ENCODE results near the gene OMP. TPM values are rescaled to one million over a fixed set of nuclear protein-coding genes. Genes with fewer than 3 reads are reported as not detected.

The OMP gene
- total RNA-seq, 1 experiment from 2014 or later = not detected

DNA sequence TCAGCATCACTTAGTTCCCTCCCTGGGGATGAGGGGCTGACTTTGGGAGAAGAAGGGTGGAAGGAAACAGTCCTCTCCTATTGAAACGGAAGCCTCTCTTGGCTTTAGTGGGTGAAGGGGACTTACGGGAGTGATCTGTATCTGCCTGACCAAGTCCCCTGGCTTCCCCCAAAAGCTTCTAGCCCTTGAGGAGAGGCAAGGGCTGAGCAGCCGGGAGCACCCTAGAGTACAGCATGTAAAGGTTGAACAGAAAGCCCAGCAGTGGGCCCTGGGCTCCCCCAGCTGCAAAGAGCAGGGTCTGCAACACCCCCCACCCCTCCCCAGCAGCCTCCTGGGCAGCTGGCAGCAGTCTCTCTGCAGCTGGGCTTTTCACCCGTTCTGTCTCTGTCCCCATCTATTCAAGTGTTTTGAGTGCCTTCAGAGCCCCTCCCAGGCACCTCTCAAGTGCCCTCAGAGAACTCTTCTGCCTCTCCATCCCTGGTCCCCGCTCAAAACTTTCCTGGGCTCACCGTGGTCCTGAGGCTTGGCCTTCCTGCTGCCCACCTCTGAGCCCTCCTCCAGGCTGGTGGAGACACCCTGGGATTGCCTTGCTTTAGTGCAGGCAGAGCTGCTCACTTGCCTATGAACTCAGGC is 33.2 kb upstream of the OMP start:
- DNase-seq (ENCODE audit: low spot score) (no peak), ATAC-seq (no peak)
- ChIA-PET CTCF (interaction anchor here (0.8 to 1.6 kb wide), 2 partner anchors 22 to 45 kb away, joined by 6 read pairs; no protein-coding TSS in a partner anchor), POLR2A (no interaction called here)
- Mint-ChIP-seq H3K27me3 (ENCODE audit: low read depth) (peaks cover 17% of the 10 kb centered on the region), H3K4me3 (no peak overlapping the region), H3K4me1 (peaks cover 26% of the 10 kb centered on the region), H3K36me3 (no peaks in the 10 kb centered on the region), H3K27ac (no peak overlapping the region), H3K9me3 (no peaks in the 10 kb centered on the region)
- TF ChIP-seq ZNF121 (CRISPR knock-in tag; IDR thresholded peaks at IDR 0.05) (no peak), FOXJ3 (CRISPR knock-in tag; IDR thresholded peaks at IDR 0.05; ENCODE audit: borderline replicate concordance) (no peak), ZNF317 (CRISPR knock-in tag; IDR thresholded peaks at IDR 0.05; ENCODE audit: borderline replicate concordance, low read depth) (no peak), RORB (CRISPR knock-in tag; IDR thresholded peaks at IDR 0.05) (no peak), ZNF423 (CRISPR knock-in tag; IDR thresholded peaks at IDR 0.05) (no peak)
- TF ChIP-seq, protein P1, sequence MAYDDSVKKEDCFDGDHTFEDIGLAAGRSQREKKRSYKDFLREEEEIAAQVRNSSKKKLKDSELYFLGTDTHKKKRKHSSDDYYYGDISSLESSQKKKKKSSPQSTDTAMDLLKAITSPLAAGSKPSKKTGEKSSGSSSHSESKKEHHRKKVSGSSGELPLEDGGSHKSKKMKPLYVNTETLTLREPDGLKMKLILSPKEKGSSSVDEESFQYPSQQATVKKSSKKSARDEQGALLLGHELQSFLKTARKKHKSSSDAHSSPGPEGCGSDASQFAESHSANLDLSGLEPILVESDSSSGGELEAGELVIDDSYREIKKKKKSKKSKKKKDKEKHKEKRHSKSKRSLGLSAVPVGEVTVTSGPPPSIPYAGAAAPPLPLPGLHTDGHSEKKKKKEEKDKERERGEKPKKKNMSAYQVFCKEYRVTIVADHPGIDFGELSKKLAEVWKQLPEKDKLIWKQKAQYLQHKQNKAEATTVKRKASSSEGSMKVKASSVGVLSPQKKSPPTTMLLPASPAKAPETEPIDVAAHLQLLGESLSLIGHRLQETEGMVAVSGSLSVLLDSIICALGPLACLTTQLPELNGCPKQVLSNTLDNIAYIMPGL (CRISPR knock-in tag; IDR thresholded peaks at IDR 0.05) = no peak
- TF ChIP-seq, protein P2, sequence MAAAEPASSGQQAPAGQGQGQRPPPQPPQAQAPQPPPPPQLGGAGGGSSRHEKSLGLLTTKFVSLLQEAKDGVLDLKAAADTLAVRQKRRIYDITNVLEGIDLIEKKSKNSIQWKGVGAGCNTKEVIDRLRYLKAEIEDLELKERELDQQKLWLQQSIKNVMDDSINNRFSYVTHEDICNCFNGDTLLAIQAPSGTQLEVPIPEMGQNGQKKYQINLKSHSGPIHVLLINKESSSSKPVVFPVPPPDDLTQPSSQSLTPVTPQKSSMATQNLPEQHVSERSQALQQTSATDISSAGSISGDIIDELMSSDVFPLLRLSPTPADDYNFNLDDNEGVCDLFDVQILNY (CRISPR knock-in tag; IDR thresholded peaks at IDR 0.05) = no peak
- TF ChIP-seq, protein P3, sequence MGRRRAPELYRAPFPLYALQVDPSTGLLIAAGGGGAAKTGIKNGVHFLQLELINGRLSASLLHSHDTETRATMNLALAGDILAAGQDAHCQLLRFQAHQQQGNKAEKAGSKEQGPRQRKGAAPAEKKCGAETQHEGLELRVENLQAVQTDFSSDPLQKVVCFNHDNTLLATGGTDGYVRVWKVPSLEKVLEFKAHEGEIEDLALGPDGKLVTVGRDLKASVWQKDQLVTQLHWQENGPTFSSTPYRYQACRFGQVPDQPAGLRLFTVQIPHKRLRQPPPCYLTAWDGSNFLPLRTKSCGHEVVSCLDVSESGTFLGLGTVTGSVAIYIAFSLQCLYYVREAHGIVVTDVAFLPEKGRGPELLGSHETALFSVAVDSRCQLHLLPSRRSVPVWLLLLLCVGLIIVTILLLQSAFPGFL (CRISPR knock-in tag; IDR thresholded peaks at IDR 0.05; ENCODE audit: borderline replicate concordance) = no peak
- TF ChIP-seq, protein P4, sequence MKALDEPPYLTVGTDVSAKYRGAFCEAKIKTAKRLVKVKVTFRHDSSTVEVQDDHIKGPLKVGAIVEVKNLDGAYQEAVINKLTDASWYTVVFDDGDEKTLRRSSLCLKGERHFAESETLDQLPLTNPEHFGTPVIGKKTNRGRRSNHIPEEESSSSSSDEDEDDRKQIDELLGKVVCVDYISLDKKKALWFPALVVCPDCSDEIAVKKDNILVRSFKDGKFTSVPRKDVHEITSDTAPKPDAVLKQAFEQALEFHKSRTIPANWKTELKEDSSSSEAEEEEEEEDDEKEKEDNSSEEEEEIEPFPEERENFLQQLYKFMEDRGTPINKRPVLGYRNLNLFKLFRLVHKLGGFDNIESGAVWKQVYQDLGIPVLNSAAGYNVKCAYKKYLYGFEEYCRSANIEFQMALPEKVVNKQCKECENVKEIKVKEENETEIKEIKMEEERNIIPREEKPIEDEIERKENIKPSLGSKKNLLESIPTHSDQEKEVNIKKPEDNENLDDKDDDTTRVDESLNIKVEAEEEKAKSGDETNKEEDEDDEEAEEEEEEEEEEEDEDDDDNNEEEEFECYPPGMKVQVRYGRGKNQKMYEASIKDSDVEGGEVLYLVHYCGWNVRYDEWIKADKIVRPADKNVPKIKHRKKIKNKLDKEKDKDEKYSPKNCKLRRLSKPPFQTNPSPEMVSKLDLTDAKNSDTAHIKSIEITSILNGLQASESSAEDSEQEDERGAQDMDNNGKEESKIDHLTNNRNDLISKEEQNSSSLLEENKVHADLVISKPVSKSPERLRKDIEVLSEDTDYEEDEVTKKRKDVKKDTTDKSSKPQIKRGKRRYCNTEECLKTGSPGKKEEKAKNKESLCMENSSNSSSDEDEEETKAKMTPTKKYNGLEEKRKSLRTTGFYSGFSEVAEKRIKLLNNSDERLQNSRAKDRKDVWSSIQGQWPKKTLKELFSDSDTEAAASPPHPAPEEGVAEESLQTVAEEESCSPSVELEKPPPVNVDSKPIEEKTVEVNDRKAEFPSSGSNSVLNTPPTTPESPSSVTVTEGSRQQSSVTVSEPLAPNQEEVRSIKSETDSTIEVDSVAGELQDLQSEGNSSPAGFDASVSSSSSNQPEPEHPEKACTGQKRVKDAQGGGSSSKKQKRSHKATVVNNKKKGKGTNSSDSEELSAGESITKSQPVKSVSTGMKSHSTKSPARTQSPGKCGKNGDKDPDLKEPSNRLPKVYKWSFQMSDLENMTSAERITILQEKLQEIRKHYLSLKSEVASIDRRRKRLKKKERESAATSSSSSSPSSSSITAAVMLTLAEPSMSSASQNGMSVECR (CRISPR knock-in tag; IDR thresholded peaks at IDR 0.05; ENCODE audit: borderline replicate concordance) = no peak
- TF ChIP-seq, protein P5, sequence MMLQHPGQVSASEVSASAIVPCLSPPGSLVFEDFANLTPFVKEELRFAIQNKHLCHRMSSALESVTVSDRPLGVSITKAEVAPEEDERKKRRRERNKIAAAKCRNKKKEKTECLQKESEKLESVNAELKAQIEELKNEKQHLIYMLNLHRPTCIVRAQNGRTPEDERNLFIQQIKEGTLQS (CRISPR knock-in tag; conservative IDR thresholded peaks at IDR 0.05) = no peak
- TF ChIP-seq, protein P6, sequence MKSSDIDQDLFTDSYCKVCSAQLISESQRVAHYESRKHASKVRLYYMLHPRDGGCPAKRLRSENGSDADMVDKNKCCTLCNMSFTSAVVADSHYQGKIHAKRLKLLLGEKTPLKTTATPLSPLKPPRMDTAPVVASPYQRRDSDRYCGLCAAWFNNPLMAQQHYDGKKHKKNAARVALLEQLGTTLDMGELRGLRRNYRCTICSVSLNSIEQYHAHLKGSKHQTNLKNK (CRISPR knock-in tag; IDR thresholded peaks at IDR 0.05) = no peak

DNA sequence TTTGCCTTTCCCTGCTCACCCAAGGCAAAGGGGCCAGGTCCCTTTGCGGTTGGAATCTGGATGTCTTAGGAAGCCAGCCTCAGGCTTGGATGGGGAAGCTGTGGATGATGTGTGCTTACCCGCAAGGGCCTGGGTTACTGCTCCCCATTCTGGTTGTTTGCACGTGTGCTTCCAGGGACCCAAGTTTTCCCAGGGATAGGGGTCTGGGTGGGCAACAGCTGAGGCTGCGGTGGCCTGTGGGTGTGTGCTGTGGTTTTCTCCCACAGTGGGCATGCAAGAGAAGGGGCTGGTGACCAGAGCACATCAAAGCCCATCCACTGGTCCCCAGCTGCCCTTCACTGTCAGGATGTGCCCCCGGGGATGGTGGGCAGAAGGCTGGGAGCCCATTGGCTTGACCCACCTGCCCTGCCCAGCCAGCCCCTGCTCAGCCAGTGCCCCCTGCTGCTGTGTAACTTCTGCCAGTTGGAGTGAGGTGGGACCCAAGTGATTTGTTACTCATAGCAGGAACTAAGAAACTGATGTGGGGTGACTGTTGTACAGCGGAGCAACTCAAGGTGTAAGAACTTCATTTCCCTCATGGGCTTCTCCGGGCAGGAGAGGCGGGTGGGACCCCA is 32.6 kb upstream of the OMP start:
- Mint-ChIP-seq H3K4me1 (peaks cover 22% of the 10 kb centered on the region), H3K9me3 (no peaks in the 10 kb centered on the region), H3K27ac (no peak overlapping the region), H3K27me3 (ENCODE audit: low read depth) (peaks cover 11% of the 10 kb centered on the region), H3K4me3 (no peak overlapping the region), H3K36me3 (no peaks in the 10 kb centered on the region)
- no peak for TF ChIP-seq ELF4 (CRISPR knock-in tag; IDR thresholded peaks at IDR 0.05; ENCODE audit: low read depth)
- TF ChIP-seq, protein P7, sequence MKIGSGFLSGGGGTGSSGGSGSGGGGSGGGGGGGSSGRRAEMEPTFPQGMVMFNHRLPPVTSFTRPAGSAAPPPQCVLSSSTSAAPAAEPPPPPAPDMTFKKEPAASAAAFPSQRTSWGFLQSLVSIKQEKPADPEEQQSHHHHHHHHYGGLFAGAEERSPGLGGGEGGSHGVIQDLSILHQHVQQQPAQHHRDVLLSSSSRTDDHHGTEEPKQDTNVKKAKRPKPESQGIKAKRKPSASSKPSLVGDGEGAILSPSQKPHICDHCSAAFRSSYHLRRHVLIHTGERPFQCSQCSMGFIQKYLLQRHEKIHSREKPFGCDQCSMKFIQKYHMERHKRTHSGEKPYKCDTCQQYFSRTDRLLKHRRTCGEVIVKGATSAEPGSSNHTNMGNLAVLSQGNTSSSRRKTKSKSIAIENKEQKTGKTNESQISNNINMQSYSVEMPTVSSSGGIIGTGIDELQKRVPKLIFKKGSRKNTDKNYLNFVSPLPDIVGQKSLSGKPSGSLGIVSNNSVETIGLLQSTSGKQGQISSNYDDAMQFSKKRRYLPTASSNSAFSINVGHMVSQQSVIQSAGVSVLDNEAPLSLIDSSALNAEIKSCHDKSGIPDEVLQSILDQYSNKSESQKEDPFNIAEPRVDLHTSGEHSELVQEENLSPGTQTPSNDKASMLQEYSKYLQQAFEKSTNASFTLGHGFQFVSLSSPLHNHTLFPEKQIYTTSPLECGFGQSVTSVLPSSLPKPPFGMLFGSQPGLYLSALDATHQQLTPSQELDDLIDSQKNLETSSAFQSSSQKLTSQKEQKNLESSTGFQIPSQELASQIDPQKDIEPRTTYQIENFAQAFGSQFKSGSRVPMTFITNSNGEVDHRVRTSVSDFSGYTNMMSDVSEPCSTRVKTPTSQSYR (CRISPR knock-in tag; IDR thresholded peaks at IDR 0.05) = no peak
- TF ChIP-seq, protein P2 (CRISPR knock-in tag; IDR thresholded peaks at IDR 0.05) = no peak
- CTCF ChIA-PET = interaction anchor here (1.1 to 1.6 kb wide), 3 partner anchors 21 to 45 kb away, joined by 3 to 6 read pairs (median 3); no protein-coding TSS in a partner anchor
- ATAC-seq (no peak), DNase-seq (ENCODE audit: low spot score) (no peak)
- POLR2A ChIA-PET = interaction anchor here (0.6 kb wide), 1 partner anchor 23 kb away, joined by 8 read pairs; no protein-coding TSS in a partner anchor
